Measurements from ENCODE around the gene SND1.

DNA sequence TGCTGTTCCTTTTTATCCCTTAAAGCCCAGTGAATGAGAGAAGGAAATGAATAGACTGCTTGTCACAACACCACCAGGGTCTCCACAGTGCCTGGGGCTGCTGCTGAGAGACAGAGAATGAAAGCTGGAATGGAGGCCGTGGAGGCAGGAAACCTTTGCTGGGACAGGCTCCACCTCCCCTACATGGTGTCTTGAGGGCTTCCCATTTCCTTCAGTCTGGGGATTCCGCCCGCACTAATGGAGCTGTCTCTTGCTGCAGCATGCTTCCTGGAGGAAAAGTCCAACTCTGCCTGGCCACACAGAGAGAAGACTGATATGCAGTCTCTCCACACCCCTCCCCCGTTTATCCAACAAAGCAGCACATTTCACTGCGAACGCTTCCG is 324.7 kb downstream of the SND1 start:
- TF ChIP-seq, protein P1, sequence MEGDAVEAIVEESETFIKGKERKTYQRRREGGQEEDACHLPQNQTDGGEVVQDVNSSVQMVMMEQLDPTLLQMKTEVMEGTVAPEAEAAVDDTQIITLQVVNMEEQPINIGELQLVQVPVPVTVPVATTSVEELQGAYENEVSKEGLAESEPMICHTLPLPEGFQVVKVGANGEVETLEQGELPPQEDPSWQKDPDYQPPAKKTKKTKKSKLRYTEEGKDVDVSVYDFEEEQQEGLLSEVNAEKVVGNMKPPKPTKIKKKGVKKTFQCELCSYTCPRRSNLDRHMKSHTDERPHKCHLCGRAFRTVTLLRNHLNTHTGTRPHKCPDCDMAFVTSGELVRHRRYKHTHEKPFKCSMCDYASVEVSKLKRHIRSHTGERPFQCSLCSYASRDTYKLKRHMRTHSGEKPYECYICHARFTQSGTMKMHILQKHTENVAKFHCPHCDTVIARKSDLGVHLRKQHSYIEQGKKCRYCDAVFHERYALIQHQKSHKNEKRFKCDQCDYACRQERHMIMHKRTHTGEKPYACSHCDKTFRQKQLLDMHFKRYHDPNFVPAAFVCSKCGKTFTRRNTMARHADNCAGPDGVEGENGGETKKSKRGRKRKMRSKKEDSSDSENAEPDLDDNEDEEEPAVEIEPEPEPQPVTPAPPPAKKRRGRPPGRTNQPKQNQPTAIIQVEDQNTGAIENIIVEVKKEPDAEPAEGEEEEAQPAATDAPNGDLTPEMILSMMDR (IDR thresholded peaks at IDR 0.05; ENCODE audit: low read length), result no peak
- no peak for TF ChIP-seq EZH2phosphoT487 (IDR thresholded peaks at IDR 0.05; ENCODE audit: low read length)
- no peak for TF ChIP-seq EZH2 (optimal IDR thresholded peaks at IDR 0.05; ENCODE audit: low read depth, low read length)

Measured in MM.1S (cell line).